A673 (cell line): Measurements from ENCODE around the gene KATNBL1.
A peak's percentile ranks its signal among the peaks of the same experiment; 100 is the strongest.
"Not testable (repeated sequence)": the region's sequence is repeated elsewhere in the genome, so short reads cannot be mapped to it uniquely, and the experiment has no call there.

Experiments
- CTCF ChIP-seq: fragments of 300-800, 200-600 bp; sonication (generic); conservative IDR thresholded peaks from 2 replicates; pipeline ENCODE4 v1.5.1; 2017; ENCODE audit warnings: low read depth, mild to moderate bottlenecking, antibody characterized with exemption, low read length, moderate library complexity, mixed read lengths
- EZH2 ChIP-seq: fragments of 200-600 bp; sonication (generic); IDR thresholded peaks from 2 replicates; pipeline ENCODE4 v1.6.1; 2017; ENCODE audit warnings: borderline replicate concordance, low read depth, mild to moderate bottlenecking, mixed read lengths, antibody characterized with exemption, low read length; ENCODE audit not compliant: poor library complexity, severe bottlenecking

- TF ChIP-seq CTCF: peak; percentile 25; the same call in 1 of the 2 replicates
- TF ChIP-seq EZH2: not testable (repeated sequence)
These were observed 16.6 kb downstream of the KATNBL1 start for GRCh38 chr15:34193272-34193671.
